ENCODE results near the gene PIGN.

PIGN gene

DNA sequence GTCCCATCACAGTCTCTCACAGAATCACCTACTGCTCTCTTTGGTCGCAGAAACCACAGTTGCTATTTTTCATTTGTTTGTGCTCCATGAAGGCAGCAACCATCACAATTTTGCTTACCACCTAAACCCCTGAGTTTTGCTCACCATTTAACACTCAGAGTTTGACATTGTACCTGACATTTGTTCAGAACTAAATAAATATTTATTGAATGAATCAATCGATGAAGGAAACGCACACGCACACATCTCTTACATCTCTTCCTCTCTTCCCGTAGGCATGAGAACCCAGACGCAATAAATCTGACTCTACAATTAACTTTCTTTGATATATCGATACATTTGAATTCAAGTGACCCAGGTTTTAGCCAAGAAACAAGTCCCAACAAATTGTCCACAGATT, 188.5 kb downstream of the PIGN start:
- no peak for DNase-seq

DNA sequence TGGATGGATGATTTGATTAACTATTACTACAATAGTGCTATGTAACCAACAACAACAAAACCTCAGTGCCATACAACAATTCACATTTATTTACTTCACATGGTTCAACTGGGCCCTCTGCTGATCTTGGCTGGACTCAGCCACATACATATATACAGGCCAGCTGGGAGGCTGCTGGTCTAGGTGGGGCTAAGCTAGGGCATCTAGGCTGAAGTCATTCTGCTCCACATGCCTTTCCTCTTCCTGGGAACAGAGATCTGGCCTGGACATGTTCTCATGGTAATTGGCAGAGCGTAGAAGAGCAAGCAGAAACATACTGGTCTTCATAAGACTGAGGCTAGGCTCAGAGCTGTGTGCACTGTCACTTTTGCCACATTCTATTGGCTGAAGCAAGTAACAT, 191.2 kb downstream of the PIGN start:
- no peak for DNase-seq

DNA sequence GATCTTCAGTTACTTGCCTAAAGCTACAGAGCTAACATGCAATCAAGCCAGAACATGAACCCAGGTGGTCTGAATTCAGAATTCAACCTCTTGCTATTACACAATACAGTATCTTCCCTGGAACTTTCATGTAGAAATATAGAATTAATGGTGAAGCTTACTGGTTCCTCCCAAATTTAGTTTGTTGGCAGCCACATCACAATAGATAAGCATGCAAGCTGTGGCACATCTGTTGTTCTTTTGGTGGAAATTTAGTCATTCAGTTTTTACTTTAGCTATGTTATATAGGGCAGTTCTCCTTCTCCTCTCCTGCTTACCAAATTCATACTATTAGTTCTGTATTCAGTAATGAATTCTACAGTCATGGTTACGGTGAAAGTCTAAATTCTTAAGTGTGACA, 193.0 kb downstream of the PIGN start:
- DNase-seq = no peak

DNA sequence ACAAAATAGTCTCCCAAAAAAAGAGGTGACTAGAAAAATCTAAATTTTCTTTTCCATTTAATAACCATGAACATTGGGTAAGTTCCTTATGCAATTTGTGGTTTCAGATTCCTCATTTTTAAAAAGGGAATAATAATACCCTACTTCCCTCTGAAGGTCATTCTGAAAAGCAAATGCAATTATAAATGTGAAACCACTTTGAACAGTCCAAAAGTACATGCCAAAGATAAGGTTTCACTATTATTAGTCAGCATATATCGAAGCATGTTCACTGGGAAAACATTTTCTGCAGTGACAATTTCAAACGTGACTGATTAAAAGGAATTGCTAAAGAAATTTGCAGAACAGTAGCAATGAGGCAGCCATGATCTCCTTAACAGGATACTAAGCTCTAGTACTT, 193.9 kb downstream of the PIGN start:
- no peak for DNase-seq

GRCh38 chr18:61992285-61992684, 194.6 kb downstream of the PIGN start:
- DNase-seq = no peak

GRCh38 chr18:61991836-61992235, 195.0 kb downstream of the PIGN start:
- no peak for DNase-seq

DNA sequence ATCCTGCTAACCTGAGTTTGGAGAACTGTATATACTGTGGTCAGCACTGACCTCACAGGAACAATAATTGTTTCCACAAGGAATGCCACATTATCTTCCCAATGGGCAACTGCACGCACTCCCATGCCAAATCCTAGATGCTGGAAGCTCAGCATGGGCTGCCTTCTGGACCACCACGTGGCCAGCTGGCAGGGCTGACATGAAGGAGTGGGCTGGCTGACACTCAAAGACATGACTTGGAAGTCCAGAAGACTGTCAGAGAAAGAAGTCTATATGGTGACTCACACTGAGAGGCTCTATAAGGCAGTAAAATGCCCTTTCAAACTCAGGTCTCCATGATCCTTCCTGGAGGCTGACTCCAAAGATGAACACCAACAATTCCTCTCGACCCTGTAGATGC, 195.7 kb downstream of the PIGN start:
- no peak for DNase-seq
